ENCODE measurements around the gene FBXO2.

FBXO2 gene

DNA sequence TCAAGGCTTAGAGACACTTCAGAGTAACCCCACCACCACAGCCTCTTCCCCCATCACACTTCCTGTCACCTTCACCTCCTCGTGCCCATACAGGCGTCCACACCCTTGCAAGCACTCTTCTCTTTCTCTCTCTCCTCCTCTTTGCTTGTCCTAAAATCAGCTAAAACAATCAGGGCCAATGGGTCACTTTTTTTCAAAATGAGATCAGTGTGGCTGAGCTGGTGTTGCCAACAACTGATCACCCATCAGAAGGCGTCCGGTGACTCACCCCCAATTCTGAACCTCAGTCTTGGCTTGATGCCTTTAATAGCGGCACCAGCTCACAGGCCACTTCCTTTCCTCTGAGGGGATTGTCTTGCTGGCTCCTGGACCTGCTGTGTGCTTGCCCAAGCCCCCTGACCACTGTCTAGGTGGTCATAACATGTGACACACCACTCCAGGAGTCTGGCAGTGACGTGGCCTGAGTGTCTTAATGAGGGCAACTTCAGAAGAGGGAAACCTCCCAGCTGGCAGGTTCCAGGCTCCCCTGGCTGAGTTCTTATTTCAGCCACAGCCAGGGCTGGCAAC, 38.9 kb upstream of the FBXO2 start:
- Histone ChIP-seq H3K4me3 (ENCODE audit: low read depth, low read length) (peak overlapping the region; percentile 68), H3K36me3 (ENCODE audit: control insufficient read depth, insufficient read depth, low read length) (no peaks in the 10 kb centered on the region; the same call in 1 of the 2 replicates), H3K4me1 (ENCODE audit: control insufficient read depth, insufficient read depth, low read length) (peaks cover 28% of the 10 kb centered on the region; the same call in 1 of the 2 replicates), H3K9ac (ENCODE audit: low read depth, low read length) (no peak overlapping the region), H3K9me3 (ENCODE audit: control insufficient read depth, insufficient read depth, low read length) (no peaks in the 10 kb centered on the region), H3K27ac (ENCODE audit: low read depth, low read length) (peak overlapping the region; percentile 2), H3K27me3 (ENCODE audit: control insufficient read depth, insufficient read depth, low read length) (no peaks in the 10 kb centered on the region)

DNA sequence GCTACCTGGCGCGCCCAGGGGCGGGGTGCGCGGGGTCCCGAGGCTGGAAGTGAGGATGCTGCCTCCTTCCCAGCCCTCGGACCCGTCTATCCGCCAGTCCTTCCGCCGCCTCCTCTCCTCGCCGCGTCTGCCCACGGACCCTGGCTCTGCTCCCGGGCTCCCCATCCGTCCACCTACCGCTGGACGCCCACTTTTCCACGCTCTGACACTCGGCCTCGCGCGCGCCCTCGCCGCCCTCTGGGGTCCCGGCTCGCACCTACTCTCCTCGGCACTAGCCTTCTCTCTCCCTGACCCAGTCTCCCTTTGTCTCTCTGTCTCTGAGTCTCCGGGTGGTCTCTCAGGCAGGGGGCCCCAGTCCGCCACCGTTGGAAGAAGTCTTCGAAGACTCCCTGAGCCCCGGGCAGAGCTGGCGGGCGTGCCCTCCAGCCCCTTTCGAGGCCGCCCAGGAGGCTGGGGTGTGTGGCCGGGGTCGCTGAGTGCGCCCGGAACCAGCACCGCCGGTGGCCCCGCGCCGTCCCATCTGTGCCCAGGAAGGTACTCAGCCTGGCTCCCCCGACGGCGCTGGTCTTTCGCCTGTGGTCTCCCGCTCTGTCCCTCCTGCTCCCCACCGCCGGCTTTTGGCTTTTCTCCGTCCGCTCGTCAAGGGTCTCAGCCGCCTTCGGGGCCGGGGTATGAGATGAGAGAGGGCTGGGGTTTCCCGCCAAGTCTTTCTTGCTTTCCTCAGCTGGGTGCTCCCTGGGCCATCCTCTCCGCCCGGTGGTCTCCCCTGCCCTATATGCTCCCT, 37.9 kb upstream of the FBXO2 start:
- peaks cover 28% of the 10 kb centered on the region; the same call in 1 of the 2 replicates for H3K4me1 ChIP-seq (ENCODE audit: control insufficient read depth, insufficient read depth, low read length)
- peak overlapping the region; percentile 68 for H3K4me3 ChIP-seq (ENCODE audit: low read depth, low read length)
- H3K36me3 ChIP-seq (ENCODE audit: control insufficient read depth, insufficient read depth, low read length) = no peaks in the 10 kb centered on the region; the same call in 1 of the 2 replicates
- H3K27me3 ChIP-seq (ENCODE audit: control insufficient read depth, insufficient read depth, low read length) = no peaks in the 10 kb centered on the region
- H3K9me3 ChIP-seq (ENCODE audit: control insufficient read depth, insufficient read depth, low read length) = no peaks in the 10 kb centered on the region
- peak overlapping the region; percentile 96 for H3K27ac ChIP-seq (ENCODE audit: low read depth, low read length)
- peak overlapping the region; percentile 64 for H3K9ac ChIP-seq (ENCODE audit: low read depth, low read length)

DNA sequence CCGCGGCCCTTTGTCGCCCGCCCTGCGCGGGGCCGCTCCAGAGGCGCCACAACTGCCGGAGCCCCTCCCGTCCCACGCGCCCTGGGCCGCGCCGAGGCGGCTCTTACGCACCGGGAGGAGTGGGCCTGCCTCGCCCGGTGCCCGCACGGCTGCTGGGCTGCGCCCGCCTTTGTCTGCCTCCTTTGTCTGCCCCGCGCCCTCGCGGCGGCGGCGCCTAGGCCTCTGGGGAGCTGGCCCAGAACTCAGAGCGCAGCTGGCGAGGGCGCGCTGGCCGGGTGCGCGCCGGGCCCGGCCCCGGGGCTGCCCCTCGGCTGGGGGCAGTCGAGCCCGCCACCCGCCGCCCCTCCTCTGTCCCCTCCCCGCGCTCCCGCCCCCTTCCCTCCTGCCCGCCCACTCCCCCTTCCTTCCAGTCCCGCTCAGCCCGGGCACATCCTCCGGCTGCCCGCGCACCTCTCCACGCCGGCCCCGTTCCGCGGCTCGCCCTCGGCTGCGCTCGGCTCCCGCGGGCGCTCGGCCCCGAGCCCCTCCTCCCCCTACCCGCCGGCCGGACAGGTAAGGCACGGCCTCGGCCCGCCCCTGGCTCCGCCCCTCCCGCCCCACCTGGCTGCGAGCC, 37.2 kb upstream of the FBXO2 start, which contains the start of gene DRAXIN:
Gene DRAXIN (plus strand): TSS at position 409 of the 613 bp plus-strand sequence. CDS start 14,549 bp downstream, outside the sequence.
- H3K4me3 ChIP-seq (ENCODE audit: low read depth, low read length) = peak within 1 kb of the TSS; percentile 68
- H3K27me3 ChIP-seq (ENCODE audit: control insufficient read depth, insufficient read depth, low read length) = no peaks in the 10 kb centered on the region
- H3K27ac ChIP-seq (ENCODE audit: low read depth, low read length) = peak within 1 kb of the TSS; percentile 96

DNA sequence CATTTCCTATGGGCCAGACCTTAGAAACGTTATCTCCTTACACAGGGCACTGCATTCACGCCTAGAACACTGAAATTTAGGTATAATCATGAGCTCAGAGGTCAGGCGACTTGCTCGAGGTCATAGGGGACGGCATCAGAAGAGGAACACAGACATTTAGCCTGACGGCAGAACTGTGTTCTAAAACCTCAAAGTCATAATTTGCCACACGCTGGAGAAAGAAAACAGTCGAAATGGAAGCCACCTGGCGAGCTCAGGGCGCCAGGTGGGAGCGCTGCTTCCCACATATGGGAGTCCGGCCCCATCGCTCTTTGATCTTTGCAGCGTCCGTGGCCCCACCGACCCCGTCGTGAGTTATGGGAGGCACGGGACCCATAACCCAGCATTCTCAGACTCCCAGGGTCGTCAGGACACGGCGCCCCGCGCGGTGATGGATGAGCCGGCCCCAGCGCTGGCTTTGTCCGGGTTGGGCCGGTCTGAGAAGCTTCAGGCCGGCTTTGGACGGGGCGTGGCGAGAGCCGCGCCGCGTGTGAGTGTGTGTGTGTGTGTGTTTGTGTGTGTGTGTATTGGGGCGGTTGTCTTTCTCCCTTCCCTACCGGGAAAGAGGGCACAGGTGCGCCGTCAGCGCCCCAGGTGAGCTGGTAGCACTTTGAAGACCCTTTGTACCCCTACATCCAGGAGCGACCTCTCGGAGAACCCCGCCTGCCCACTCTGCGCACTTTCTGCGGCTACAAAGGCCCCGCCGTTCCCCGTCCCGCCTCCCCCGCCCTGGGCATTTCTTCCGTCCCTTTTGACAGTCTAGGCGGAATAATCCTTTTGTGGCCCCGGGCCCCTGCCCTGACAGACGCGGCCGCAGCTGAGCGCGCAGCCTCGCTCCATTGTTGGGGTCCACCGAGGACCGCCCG, 36.4 kb upstream of the FBXO2 start:
- Histone ChIP-seq H3K27me3 (ENCODE audit: control insufficient read depth, insufficient read depth, low read length) (no peaks in the 10 kb centered on the region), H3K9ac (ENCODE audit: low read depth, low read length) (peak overlapping the region; percentile 93), H3K4me3 (ENCODE audit: low read depth, low read length) (peak overlapping the region; percentile 68), H3K36me3 (ENCODE audit: control insufficient read depth, insufficient read depth, low read length) (no peaks in the 10 kb centered on the region; the same call in 1 of the 2 replicates), H3K4me1 (ENCODE audit: control insufficient read depth, insufficient read depth, low read length) (peaks cover 28% of the 10 kb centered on the region; the same call in 1 of the 2 replicates), H3K27ac (ENCODE audit: low read depth, low read length) (peak overlapping the region; percentile 96), H3K9me3 (ENCODE audit: control insufficient read depth, insufficient read depth, low read length) (no peaks in the 10 kb centered on the region)

More for the DNA sequence above, 37.2 kb upstream of the FBXO2 start, which contains the start of gene DRAXIN:
- no peaks in the 10 kb centered on the region; the same call in 1 of the 2 replicates for H3K36me3 ChIP-seq (ENCODE audit: control insufficient read depth, insufficient read depth, low read length)
- H3K4me1 ChIP-seq (ENCODE audit: control insufficient read depth, insufficient read depth, low read length) = peaks cover 28% of the 10 kb centered on the region; the same call in 1 of the 2 replicates
- no peaks in the 10 kb centered on the region for H3K9me3 ChIP-seq (ENCODE audit: control insufficient read depth, insufficient read depth, low read length)
- H3K9ac ChIP-seq (ENCODE audit: low read depth, low read length) = peak within 1 kb of the TSS; percentile 93

DNA sequence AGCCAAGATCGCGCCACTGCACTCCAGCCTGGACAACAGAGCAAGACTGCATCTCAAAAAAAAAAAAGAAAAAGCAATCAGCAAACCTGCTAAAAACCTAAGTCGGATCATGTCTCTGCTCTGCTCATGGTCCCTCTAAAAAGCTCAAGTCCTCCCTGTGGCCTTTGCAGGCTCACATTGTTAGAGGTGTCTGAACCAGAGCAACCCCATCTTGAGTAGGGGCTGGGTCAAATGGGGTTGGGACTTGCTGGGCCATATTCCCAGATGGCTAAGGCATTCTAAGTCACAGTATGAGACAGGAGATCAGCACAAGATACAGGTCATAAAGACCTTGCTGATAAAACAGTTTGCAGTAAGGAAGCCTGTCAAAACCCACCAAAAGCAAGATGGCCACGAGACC, 34.3 kb upstream of the FBXO2 start:
- no peaks in the 10 kb centered on the region for H3K9me3 ChIP-seq (ENCODE audit: control insufficient read depth, insufficient read depth, low read length)

DNA sequence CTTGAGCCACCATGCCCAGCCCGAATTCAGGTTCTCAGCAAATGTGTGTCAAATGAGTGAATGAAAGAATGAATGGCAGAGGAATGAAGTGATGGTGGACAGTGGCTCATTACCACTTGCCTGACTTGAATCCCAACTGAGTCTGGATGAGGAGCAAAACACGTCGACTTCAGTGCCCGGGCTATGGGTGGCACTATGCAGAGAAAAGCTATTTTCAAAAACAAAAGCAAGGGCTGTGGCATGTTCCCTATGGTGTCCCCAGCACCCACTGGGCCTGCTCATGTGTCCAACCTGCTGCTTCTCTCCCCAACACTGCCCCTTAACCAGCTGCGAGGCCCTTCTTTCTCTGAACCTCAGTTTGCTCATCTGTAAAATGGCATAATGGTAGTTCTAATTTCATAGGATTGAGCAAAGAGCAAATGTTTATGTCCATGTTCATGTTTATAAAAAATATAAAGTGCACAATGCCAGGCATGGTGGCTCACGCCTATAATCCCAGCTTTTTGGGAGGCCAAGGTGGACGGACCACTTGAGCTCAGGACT, 31.1 kb upstream of the FBXO2 start:
- H3K4me1 ChIP-seq (ENCODE audit: control insufficient read depth, insufficient read depth, low read length) = peaks cover 46% of the 10 kb centered on the region
- H3K9me3 ChIP-seq (ENCODE audit: control insufficient read depth, insufficient read depth, low read length) = no peaks in the 10 kb centered on the region
- H3K9ac ChIP-seq (ENCODE audit: low read depth, low read length) = no peak overlapping the region

More for the DNA sequence above, 34.3 kb upstream of the FBXO2 start:
- H3K4me3 ChIP-seq (ENCODE audit: low read depth, low read length) = 0 out of 2 replicates have a peak overlapping the region, but pooled peaks have one; percentile 68
- H3K27me3 ChIP-seq (ENCODE audit: control insufficient read depth, insufficient read depth, low read length) = no peaks in the 10 kb centered on the region
- H3K9ac ChIP-seq (ENCODE audit: low read depth, low read length) = no peak overlapping the region
- peaks cover 37% of the 10 kb centered on the region for H3K4me1 ChIP-seq (ENCODE audit: control insufficient read depth, insufficient read depth, low read length)
- peaks cover 4% of the 10 kb centered on the region for H3K36me3 ChIP-seq (ENCODE audit: control insufficient read depth, insufficient read depth, low read length)
- H3K27ac ChIP-seq (ENCODE audit: low read depth, low read length) = no peak overlapping the region

DNA sequence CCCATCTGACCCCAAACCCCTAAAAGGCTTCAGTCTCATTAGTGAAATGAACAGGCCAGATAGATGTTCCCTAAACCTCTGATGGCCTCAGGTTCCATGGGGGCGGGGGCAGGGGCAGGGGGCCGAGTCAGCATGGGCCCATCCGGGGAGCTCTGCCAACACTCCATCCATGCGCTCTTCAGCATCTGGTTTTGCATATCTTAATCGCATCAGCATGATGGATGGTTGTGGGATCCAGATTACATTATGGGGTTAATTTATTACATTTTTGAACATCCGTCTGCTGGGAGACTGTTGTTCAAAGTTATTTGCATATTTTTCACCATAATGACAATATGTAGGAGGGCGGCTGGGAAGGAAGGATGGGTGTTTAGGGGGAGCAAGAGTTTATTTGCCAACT, 29.8 kb upstream of the FBXO2 start:
- Histone ChIP-seq H3K27ac (ENCODE audit: low read depth, low read length) (peak overlapping the region; percentile 100), H3K36me3 (ENCODE audit: control insufficient read depth, insufficient read depth, low read length) (peaks cover 10% of the 10 kb centered on the region), H3K9ac (ENCODE audit: low read depth, low read length) (no peak overlapping the region), H3K27me3 (ENCODE audit: control insufficient read depth, insufficient read depth, low read length) (no peaks in the 10 kb centered on the region), H3K9me3 (ENCODE audit: control insufficient read depth, insufficient read depth, low read length) (no peaks in the 10 kb centered on the region), H3K4me1 (ENCODE audit: control insufficient read depth, insufficient read depth, low read length) (peaks cover 38% of the 10 kb centered on the region), H3K4me3 (ENCODE audit: low read depth, low read length) (no peak overlapping the region)

More for the DNA sequence above, 31.1 kb upstream of the FBXO2 start:
- Histone ChIP-seq H3K27me3 (ENCODE audit: control insufficient read depth, insufficient read depth, low read length) (no peaks in the 10 kb centered on the region), H3K36me3 (ENCODE audit: control insufficient read depth, insufficient read depth, low read length) (peaks cover 4% of the 10 kb centered on the region), H3K27ac (ENCODE audit: low read depth, low read length) (peak overlapping the region; percentile 70), H3K4me3 (ENCODE audit: low read depth, low read length) (no peak overlapping the region)

DNA sequence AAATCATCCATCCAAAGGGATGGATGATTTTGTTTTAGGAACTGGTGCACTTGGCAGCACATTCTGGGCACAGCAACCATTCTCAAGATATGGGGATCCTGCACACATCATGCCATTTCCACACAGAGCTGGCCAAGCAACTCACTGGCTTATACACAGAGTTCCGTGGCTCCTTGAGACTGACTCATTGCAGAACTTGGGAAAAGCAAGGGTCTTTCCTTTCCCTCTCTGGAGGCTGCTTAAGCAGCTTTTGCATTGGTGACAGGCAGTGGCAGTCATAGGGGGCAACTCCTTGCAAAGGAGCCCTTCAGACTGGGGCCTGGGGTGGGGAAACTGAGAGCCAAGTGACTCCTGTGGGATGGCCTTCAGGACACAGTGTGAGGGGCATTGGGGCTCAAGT, 28.6 kb upstream of the FBXO2 start:
- H3K9me3 ChIP-seq (ENCODE audit: control insufficient read depth, insufficient read depth, low read length) = no peaks in the 10 kb centered on the region
- H3K27me3 ChIP-seq (ENCODE audit: control insufficient read depth, insufficient read depth, low read length) = no peaks in the 10 kb centered on the region
- peaks cover 31% of the 10 kb centered on the region for H3K4me1 ChIP-seq (ENCODE audit: control insufficient read depth, insufficient read depth, low read length)
- peak overlapping the region; percentile 100 for H3K27ac ChIP-seq (ENCODE audit: low read depth, low read length)
- H3K9ac ChIP-seq (ENCODE audit: low read depth, low read length) = no peak overlapping the region
- H3K36me3 ChIP-seq (ENCODE audit: control insufficient read depth, insufficient read depth, low read length) = peaks cover 18% of the 10 kb centered on the region
- peak overlapping the region; percentile 24 for H3K4me3 ChIP-seq (ENCODE audit: low read depth, low read length)

DNA sequence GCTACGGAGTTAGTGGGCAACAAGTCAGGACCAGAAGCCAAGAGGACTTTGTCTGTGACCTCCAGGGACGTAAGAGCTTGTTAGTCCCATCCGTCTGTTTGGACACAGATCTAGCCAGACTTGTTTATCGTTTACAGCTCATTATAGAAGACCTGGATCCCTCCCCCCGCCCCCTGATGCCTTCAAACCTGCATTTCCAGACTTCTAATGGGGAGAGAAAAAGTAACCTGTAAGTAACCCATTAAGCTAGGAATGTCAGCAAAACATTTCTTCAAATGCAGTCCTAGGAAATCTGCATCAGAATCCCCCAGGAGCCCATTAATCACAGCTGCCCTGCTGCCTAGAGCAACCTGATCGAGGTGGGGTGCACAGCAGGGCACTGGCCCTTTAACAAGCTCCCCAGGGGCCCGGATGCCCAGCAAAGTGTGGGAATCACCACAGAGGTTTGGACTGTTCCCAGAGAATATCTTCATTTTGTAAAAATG, 28.1 kb upstream of the FBXO2 start:
- peaks cover 31% of the 10 kb centered on the region for H3K4me1 ChIP-seq (ENCODE audit: control insufficient read depth, insufficient read depth, low read length)
- H3K27ac ChIP-seq (ENCODE audit: low read depth, low read length) = peak overlapping the region; percentile 100
- peak overlapping the region; percentile 62 for H3K9ac ChIP-seq (ENCODE audit: low read depth, low read length)
- no peaks in the 10 kb centered on the region for H3K9me3 ChIP-seq (ENCODE audit: control insufficient read depth, insufficient read depth, low read length)
- peaks cover 23% of the 10 kb centered on the region for H3K36me3 ChIP-seq (ENCODE audit: control insufficient read depth, insufficient read depth, low read length)
- H3K27me3 ChIP-seq (ENCODE audit: control insufficient read depth, insufficient read depth, low read length) = no peaks in the 10 kb centered on the region
- peak overlapping the region; percentile 78 for H3K4me3 ChIP-seq (ENCODE audit: low read depth, low read length)
